A673 (cell line): ENCODE measurements around the gene NDFIP2.

Experiments used
- CTCF ChIP-seq: fragments of 300-800, 200-600 bp; sonication (generic); conservative IDR thresholded peaks from 2 replicates; pipeline ENCODE4 v1.5.1; 2017; ENCODE audit warnings: low read depth, mild to moderate bottlenecking, antibody characterized with exemption, low read length, moderate library complexity, mixed read lengths
- EZH2 ChIP-seq: fragments of 200-600 bp; sonication (generic); IDR thresholded peaks from 2 replicates; pipeline ENCODE4 v1.6.1; 2017; ENCODE audit warnings: borderline replicate concordance, low read depth, mild to moderate bottlenecking, mixed read lengths, antibody characterized with exemption, low read length; ENCODE audit not compliant: poor library complexity, severe bottlenecking

GRCh38 chr13:79501538-79502232 lies 20.7 kb downstream of the NDFIP2 start:
- TF ChIP-seq CTCF (no peak), EZH2 (no peak)
